GM23338 (cell line): ENCODE measurements around the gene DOK7. TPM values are rescaled to one million over a fixed set of nuclear protein-coding genes. Genes with fewer than 3 reads are reported as not detected.
"Not testable (repeated sequence)": the region's sequence is repeated elsewhere in the genome, so short reads cannot be mapped to it uniquely, and the experiment has no call there.

Experiments
- ATAC-seq: fragments of 200-7000 bp; cut with Tn5 transposase; 3 replicates; pipeline ENCODE4 v1.9.1; 2020
- DNase-seq: peaks from one replicate; pipeline ENCODE4 v3.0.0-alpha.2; 2015; ENCODE audit warnings: low spot score
- H2AFZ ChIP-seq: fragments of 200-600 bp; sonication (generic); 2 replicates; pipeline ENCODE4 v1.8.0; 2016; ENCODE audit warnings: antibody characterized with exemption, mild to moderate bottlenecking, moderate library complexity
- H3F3A ChIP-seq: fragments of 200-600 bp; sonication (generic); replicated peaks from 2 replicates; pipeline ENCODE4 v1.8.0; 2017; ENCODE audit warnings: antibody characterized with exemption, mixed run types, low read depth
- H3K27ac ChIP-seq: fragments of 200-600 bp; sonication (generic); 2 replicates; pipeline ENCODE4 v1.6.1; 2016; ENCODE audit warnings: low read depth
- H3K27me3 ChIP-seq: fragments of 200-600 bp; sonication (generic); 2 replicates; pipeline ENCODE4 v1.8.0; 2016; ENCODE audit warnings: mild to moderate bottlenecking, mixed run types, moderate library complexity; ENCODE audit not compliant: insufficient read depth
- H3K36me3 ChIP-seq: fragments of 200-600 bp; sonication (generic); 2 replicates; pipeline ENCODE4 v1.8.0; 2016; ENCODE audit warnings: mild to moderate bottlenecking; ENCODE audit not compliant: insufficient read depth
- H3K4me1 ChIP-seq: fragments of 200-600 bp; sonication (generic); 2 replicates; pipeline ENCODE4 v1.8.0; 2016; ENCODE audit warnings: mild to moderate bottlenecking, moderate library complexity; ENCODE audit not compliant: insufficient read depth
- H3K4me2 ChIP-seq: fragments of 200-600 bp; sonication (generic); 2 replicates; pipeline ENCODE4 v1.7.1; 2017; ENCODE audit warnings: mixed run types
- H3K4me3 ChIP-seq: fragments of 200-600 bp; sonication (generic); 2 replicates; pipeline ENCODE4 v1.6.1; 2016; ENCODE audit warnings: mixed run types
- H3K79me2 ChIP-seq: fragments of 200-600 bp; sonication (generic); replicated peaks from 2 replicates; pipeline ENCODE4 v1.8.0; 2017; ENCODE audit warnings: mild to moderate bottlenecking; ENCODE audit not compliant: insufficient read depth
- H3K9me2 ChIP-seq: fragments of 200-600 bp; sonication (generic); 2 replicates; pipeline ENCODE4 v1.8.0; 2017; ENCODE audit not compliant: insufficient read depth
- H4K20me1 ChIP-seq: fragments of 200-600 bp; sonication (generic); replicated peaks from 2 replicates; pipeline ENCODE4 v1.8.0; 2017; ENCODE audit warnings: mild to moderate bottlenecking; ENCODE audit not compliant: insufficient read depth
- H3K27ac Mint-ChIP-seq: 2 replicates; pipeline ENCODE4 v1.8.0; 2020; ENCODE audit warnings: inconsistent platforms, mild to moderate bottlenecking, moderate library complexity, mixed read lengths
- H3K27me3 Mint-ChIP-seq: 3 replicates; pipeline ENCODE4 v1.8.0; 2022; ENCODE audit warnings: low read depth, mild to moderate bottlenecking, moderate library complexity, mixed read lengths, inconsistent platforms; ENCODE audit not compliant: insufficient read depth, poor library complexity
- H3K36me3 Mint-ChIP-seq: 3 replicates; pipeline ENCODE4 v1.8.0; 2021; ENCODE audit warnings: low read depth, mild to moderate bottlenecking, inconsistent platforms, moderate library complexity, mixed read lengths
- H3K4me1 Mint-ChIP-seq: 3 replicates; pipeline ENCODE4 v1.8.0; 2020; ENCODE audit warnings: mild to moderate bottlenecking, inconsistent platforms, mixed read lengths
- H3K4me3 Mint-ChIP-seq: 3 replicates; pipeline ENCODE4 v1.8.0; 2021; ENCODE audit warnings: moderate library complexity, mild to moderate bottlenecking, inconsistent platforms, mixed read lengths
- H3K9me3 Mint-ChIP-seq: 3 replicates; pipeline ENCODE4 v1.8.0; 2020; ENCODE audit warnings: moderate library complexity, mild to moderate bottlenecking, inconsistent platforms, mixed read lengths
- polyA plus RNA-seq: library from polyadenylated mRNA; unstranded; fragments of >200 nt; fragmentation: Nextera tagmentation; extraction: Ambion mirVana; gene quantifications from 2 replicates; pipeline ENCODE4 v1.2.1, GENCODE V29; 2016
- total RNA-seq: library from RNA; depleted of rRNA; stranded (reverse); fragments of >200 nt; shearing (Covaris generic); gene quantifications from 2 replicates; pipeline ENCODE4 v1.2.3, GENCODE V29; 2014; rRNA removed

DOK7 gene
- total and polyA plus RNA-seq, 2 experiments from 2014 or later = 0.34 to 0.52 TPM

DNA sequence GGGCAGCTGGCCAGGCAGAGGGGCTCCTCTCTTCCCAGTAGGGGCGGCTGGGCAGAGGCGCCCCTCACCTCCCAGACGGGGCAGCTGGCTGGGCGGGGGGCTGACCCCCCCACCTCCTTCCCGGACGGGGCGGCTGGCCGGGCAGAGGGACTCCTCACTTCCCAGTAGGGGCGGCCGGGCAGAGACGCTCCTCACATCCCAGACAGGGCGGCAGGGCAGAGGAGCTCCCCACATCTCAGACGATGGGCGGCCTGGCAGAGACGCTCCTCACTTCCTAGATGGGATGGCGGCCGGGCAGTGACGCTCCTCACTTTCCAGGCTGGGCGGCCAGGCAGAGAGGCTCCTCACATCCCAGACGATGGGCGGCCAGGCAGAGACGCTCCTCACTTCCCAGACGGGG lies 75.8 kb downstream of the DOK7 start:
- H3K9me3 Mint-ChIP-seq = peaks cover 16% of the 10 kb centered on the region

DNA sequence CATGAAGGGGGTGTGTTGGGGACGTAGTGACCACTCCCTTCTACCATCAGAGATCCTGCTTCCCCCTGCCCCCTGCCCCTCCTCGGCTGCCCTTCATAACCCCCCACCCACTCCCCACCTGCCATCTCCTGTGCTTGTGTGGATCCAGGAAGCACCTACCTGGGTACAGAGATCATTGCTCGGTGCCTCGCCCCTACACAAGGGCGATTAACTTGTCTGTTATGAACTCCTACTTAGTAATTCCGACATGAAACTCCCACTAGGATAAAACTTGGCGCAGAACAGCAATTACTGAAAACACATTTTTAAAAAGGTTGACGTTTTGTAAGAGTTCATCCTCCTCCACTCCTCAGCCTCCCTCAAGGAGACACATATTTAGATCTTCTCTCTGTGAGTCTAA lies 80.3 kb downstream of the DOK7 start:
- H2AFZ ChIP-seq, H3K4me3 ChIP-seq, ATAC-seq, H3K36me3 Mint-ChIP-seq, H3K4me3 Mint-ChIP-seq, H3K27me3 Mint-ChIP-seq, DNase-seq, H3K27ac ChIP-seq, H3K4me2 ChIP-seq, H3K36me3 ChIP-seq, H3K27ac Mint-ChIP-seq, H3K79me2 ChIP-seq, H3K4me1 ChIP-seq, H3K4me1 Mint-ChIP-seq, H3K27me3 ChIP-seq, H3K9me3 Mint-ChIP-seq, H3F3A ChIP-seq, H4K20me1 ChIP-seq, H3K9me2 ChIP-seq: not testable (repeated sequence)

More for the DNA sequence above, 75.8 kb downstream of the DOK7 start:
- H3K27ac ChIP-seq, H3K4me2 ChIP-seq, H3F3A ChIP-seq, H3K4me3 Mint-ChIP-seq, H3K27ac Mint-ChIP-seq, H4K20me1 ChIP-seq, ATAC-seq, H3K9me2 ChIP-seq, H3K4me1 ChIP-seq, DNase-seq, H3K36me3 ChIP-seq, H3K36me3 Mint-ChIP-seq, H3K4me1 Mint-ChIP-seq, H2AFZ ChIP-seq, H3K4me3 ChIP-seq, H3K27me3 ChIP-seq, H3K79me2 ChIP-seq: not testable (repeated sequence)
- peaks cover 18% of the 10 kb centered on the region for H3K27me3 Mint-ChIP-seq

Other genes with a start within 250 kb of the DOK7 start
- gene MSANTD1, start 214.1 kb upstream of the DOK7 start, total RNA-seq = 1.0 and 1.2 TPM in 2 replicates
- 0.29 and 0.31 TPM in 2 replicates for gene MSANTD1, start 214.1 kb upstream of the DOK7 start, polyA plus RNA-seq
- 13.4 and 19.0 TPM in 2 replicates for gene RGS12, start 170.3 kb upstream of the DOK7 start, total RNA-seq
- gene RGS12, start 170.3 kb upstream of the DOK7 start, polyA plus RNA-seq = 8.0 and 8.2 TPM in 2 replicates
- 0.94 TPM in 1 of 2 replicates, not detected in the other for gene HGFAC, start 21.3 kb upstream of the DOK7 start, total RNA-seq
- not detected in 2 replicates for gene HGFAC, start 21.3 kb upstream of the DOK7 start, polyA plus RNA-seq
- 70.2 and 82.5 TPM in 2 replicates for gene LRPAP1, start 69.1 kb downstream of the DOK7 start, total RNA-seq
- 57.2 and 63.0 TPM in 2 replicates for gene LRPAP1, start 69.1 kb downstream of the DOK7 start, polyA plus RNA-seq